Naive thymus-derived CD8-positive, alpha-beta T cell (primary cell): ENCODE results near the gene RCAN1. TPM values are rescaled to one million over a fixed set of nuclear protein-coding genes. Genes with fewer than 3 reads are reported as not detected.
"Not testable (repeated sequence)": the region's sequence is repeated elsewhere in the genome, so short reads cannot be mapped to it uniquely, and the experiment has no call there.

Experiments used
- ATAC-seq, 2 donors: fragments of 150-1000 bp; cut with Tn5 transposase in 1 of 2; sonication (Bioruptor Pico), chemical (Tn5 transposase) in 1 of 2; 1 replicate in 1 of 2; 2 replicates in 1 of 2; pipeline ENCODE4 v1.10.0; 2021; ENCODE audit warnings: mild to moderate bottlenecking in 2 of 2, moderate library complexity in 2 of 2
- POLR2A ChIA-PET: fragments of 350-600 bp; sonication (Branson Sonifier 250); formaldehyde crosslinking; loops from one replicate; lab custom pipeline; 2021; ENCODE audit warnings: antibody characterized with exemption; lab: Charles Lee
- DNase-seq, 10 donors: peaks; one replicate each; pipeline versions ENCODE4 v3.0.0 to v3.0.0-alpha.2; 2020 to 2022
- H3K27ac Mint-ChIP-seq, 10 donors: one replicate each; pipeline ENCODE4 v1.8.0; 2020 to 2022; ENCODE audit warnings: mild to moderate bottlenecking in 10 of 10, mixed read lengths in 10 of 10, moderate library complexity in 4 of 10, inconsistent platforms in 1 of 10
- H3K27me3 Mint-ChIP-seq, 5 donors: one replicate each; pipeline ENCODE4 v1.8.0; 2021 to 2022; ENCODE audit warnings: mixed read lengths in 5 of 5
- H3K36me3 Mint-ChIP-seq, 3 donors: one replicate each; pipeline ENCODE4 v1.8.0; 2020 to 2022; ENCODE audit warnings: mixed read lengths in 3 of 3, mild to moderate bottlenecking in 2 of 3, inconsistent platforms in 1 of 3
- H3K4me1 Mint-ChIP-seq, 4 donors: one replicate each; pipeline ENCODE4 v1.8.0; 2021 to 2022; ENCODE audit warnings: mixed read lengths in 4 of 4
- H3K4me3 Mint-ChIP-seq, 10 donors: one replicate each; pipeline ENCODE4 v1.8.0; 2020 to 2022; ENCODE audit warnings: mild to moderate bottlenecking in 10 of 10, mixed read lengths in 10 of 10, moderate library complexity in 6 of 10, inconsistent platforms in 1 of 10
- H3K9me3 Mint-ChIP-seq, 9 donors: one replicate each; pipeline ENCODE4 v1.8.0; 2020 to 2022; ENCODE audit warnings: mixed read lengths in 9 of 9, mild to moderate bottlenecking in 3 of 9, inconsistent platforms in 1 of 9, moderate library complexity in 1 of 9
- polyA plus RNA-seq, 3 donors: library from polyadenylated mRNA; unstranded; fragments of 300-500 nt; fragmentation: Illumina TruSeq; gene quantifications; one replicate each; pipeline ENCODE4 v1.2.3, GENCODE V29; 2021
- total RNA-seq, 8 experiments: library from RNA in 2 of 8; stranded (reverse) in 2 of 8; gene quantifications; one replicate each; pipeline ENCODE4 v1.2.3 and lab custom pipeline; 2021 to 2026

Gene RCAN1
- total and polyA plus RNA-seq, 5 experiments from 2014 or later, result 6.8 to 15.9 (median 11.1) TPM

DNA sequence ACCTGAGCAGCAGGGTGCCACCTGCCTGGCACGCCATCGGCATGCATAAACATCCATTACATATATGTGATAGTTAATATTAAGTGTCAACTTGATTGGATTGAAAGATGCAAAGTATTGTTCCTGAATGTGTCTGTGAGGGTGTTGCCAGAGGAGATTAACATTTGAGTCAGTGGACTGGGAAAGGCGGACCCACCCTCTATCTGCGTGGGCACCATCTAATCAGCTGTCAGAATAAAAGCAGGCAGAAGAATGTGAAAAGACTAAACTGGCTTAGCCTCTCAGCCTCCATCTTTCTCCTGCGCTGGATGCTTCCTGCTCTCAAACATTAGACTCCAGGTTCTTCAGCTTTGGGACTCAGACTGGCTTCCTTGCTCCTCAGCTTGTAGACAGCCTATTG lies 10.0 kb downstream of the RCAN1 start:
- POLR2A ChIA-PET, DNase-seq, H3K4me3 Mint-ChIP-seq, H3K27me3 Mint-ChIP-seq, H3K36me3 Mint-ChIP-seq, ATAC-seq, H3K9me3 Mint-ChIP-seq, H3K4me1 Mint-ChIP-seq, H3K27ac Mint-ChIP-seq: not testable (repeated sequence)

DNA sequence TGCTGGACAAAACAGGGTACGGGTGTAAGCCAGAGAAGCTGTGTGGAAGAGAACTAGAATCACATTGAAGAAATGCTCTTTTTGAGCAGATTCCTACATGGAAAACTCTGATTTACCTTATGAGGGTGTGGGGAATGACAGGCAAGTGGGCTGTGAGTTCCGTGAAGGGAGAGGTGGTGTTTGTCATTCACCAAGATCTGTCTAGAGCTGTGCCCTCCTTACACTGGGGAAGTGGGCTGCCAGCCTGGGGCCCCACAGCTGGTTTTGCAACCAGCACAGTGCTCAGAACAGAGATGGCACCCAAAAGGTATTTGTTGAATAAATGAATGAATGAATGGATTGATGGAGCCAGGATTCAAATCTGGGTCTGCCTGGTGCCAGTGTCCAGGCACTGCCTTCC lies 10.4 kb downstream of the RCAN1 start:
- Mint-ChIP-seq H3K27me3 (peaks cover 0 to 2% (median 0%) of the 10 kb centered on the region in 5 donors), H3K36me3 (no peaks in the 10 kb centered on the region), H3K9me3 (no peaks in the 10 kb centered on the region), H3K4me1 (peaks cover 0 to 5% (median under 1%) of the 10 kb centered on the region in 4 donors), H3K27ac (no peak overlapping the region), H3K4me3 (no peak overlapping the region)
- POLR2A ChIA-PET, result no interaction called here
- ATAC-seq (no peak), DNase-seq (no peak)

DNA sequence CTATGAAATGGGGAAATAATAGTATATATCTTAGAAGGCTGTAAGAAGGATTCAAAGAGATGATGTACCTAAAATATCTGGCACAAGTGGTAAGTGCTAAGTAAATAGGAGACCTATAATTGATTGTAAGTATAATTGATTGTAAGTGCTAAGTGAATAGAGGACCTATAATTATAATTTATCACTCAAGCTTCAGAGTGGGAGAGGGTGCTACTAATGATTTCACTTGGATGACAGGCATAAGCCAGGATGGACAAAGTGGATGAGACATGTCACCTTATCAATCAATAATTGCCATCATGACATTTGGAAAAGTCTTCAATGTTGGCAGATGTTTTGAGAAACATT lies 11.2 kb downstream of the RCAN1 start:
- ATAC-seq, result no peak
- peaks cover 0 to 5% (median under 1%) of the 10 kb centered on the region in 4 donors for H3K4me1 Mint-ChIP-seq
- POLR2A ChIA-PET, result no interaction called here
- H3K27ac Mint-ChIP-seq, result no peak overlapping the region
- no peak overlapping the region for H3K4me3 Mint-ChIP-seq
- peaks cover 0 to 2% (median 0%) of the 10 kb centered on the region in 5 donors for H3K27me3 Mint-ChIP-seq
- H3K36me3 Mint-ChIP-seq, result no peaks in the 10 kb centered on the region
- no peak for DNase-seq
- no peaks in the 10 kb centered on the region for H3K9me3 Mint-ChIP-seq

DNA sequence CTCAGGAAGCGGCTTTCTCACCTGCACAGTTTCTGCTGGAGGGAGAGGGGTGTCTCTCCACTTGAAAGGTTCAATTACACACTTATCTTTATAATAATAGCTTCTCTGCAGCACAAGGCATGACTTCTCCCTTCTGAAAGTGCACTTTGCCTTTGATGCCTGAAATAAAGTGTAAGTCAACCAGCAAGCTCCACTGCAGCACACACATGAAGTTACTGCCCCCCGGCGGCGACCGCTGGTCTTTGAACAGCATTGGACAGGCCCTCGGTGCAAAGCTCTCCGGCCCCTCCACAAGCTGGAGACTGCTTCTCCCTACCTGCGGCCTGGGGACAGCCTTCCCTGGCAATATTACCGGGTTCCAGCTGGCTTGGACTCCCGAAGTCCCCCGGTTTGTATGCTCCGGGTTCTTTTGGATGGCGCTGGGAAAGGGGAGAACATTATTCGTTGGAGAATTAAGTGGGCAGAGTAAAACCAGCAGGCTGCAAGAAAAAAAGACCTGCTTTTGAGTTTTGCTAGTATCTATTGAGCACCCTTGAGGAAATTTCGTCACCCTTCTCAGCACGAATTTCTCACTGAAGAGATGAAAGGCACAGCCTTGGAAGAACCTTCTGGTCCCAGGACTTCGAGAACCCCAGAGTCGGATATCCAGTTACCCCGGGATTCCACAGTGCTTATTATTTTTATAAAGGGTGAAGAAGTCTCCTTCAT lies 11.8 kb downstream of the RCAN1 start:
- DNase-seq (peak; percentile 17 to 76 (median 40)), ATAC-seq (peak; percentile 67 to 84)
- Mint-ChIP-seq H3K27me3 (peaks cover 0 to 2% (median 0%) of the 10 kb centered on the region in 5 donors), H3K4me1 (peaks cover 0 to 5% (median under 1%) of the 10 kb centered on the region in 4 donors), H3K4me3 (no peak overlapping the region), H3K27ac (no peak overlapping the region), H3K9me3 (no peaks in the 10 kb centered on the region), H3K36me3 (no peaks in the 10 kb centered on the region)
- POLR2A ChIA-PET, result interaction anchor here (1.2 kb wide), 1 partner anchor 12 kb away, joined by 3 read pairs; the partner anchor contains the start of gene RCAN1

DNA sequence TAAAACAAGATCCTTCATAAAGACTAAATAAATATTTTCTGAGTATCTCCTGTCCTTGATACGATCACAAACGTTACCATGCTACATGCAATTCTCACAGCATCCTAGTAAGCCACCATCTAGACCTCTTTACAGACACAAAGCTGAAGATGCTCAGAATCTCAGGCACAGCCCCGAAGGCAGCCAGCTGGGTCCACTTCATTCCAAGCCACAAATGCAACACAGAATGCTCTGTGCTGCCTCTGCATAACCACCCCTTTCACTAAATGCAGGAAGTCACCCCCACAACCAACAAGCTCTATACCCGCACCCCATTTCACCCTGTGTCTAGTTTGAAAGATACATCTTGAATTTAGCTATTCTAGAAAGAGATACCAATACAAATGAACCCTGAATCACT lies 12.9 kb downstream of the RCAN1 start:
- Mint-ChIP-seq H3K4me1 (peaks cover 0 to 5% (median under 1%) of the 10 kb centered on the region in 4 donors), H3K36me3 (no peaks in the 10 kb centered on the region), H3K27me3 (peaks cover 0 to 2% (median 0%) of the 10 kb centered on the region in 5 donors), H3K27ac (peak overlapping the region in 2 of 10 donors; percentile 4 to 23), H3K9me3 (no peaks in the 10 kb centered on the region), H3K4me3 (no peak overlapping the region)
- ATAC-seq, result no peak
- no peak for DNase-seq
- POLR2A ChIA-PET, result interaction anchor here (1.2 kb wide), 1 partner anchor 13 kb away, joined by 3 read pairs; the partner anchor contains the start of gene RCAN1

DNA sequence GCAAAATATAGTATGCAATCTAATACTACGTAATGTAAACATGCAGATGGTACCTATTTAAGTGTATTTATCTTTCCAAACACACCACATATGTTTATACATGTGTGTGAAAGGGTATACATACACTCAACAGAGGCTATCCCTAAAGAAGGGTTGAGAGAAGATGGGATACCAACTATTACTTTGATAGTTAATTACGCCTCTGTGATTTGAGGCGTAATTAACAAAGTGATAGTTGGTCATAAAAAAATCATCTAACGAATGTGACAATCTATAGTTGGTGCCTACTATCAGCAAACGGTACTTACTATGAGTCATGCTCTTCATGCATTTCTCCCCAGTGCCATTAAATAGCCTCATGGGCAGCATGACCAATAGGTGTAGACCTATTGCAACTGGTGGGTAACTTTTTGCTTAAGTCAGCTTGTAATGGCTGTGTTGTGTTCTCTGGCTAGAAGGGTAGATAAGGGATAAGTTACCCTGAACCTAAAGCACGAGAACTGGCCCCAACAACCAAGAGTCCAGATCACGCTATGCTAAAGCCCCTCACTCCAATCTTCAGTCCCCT lies 15.3 kb downstream of the RCAN1 start:
- ATAC-seq (no peak), DNase-seq (no peak)
- Mint-ChIP-seq H3K4me3 (no peak overlapping the region), H3K36me3 (no peaks in the 10 kb centered on the region), H3K4me1 (peaks cover 0 to 7% (median under 1%) of the 10 kb centered on the region in 4 donors), H3K27ac (no peak overlapping the region), H3K27me3 (peaks cover 0 to 2% (median 0%) of the 10 kb centered on the region in 5 donors), H3K9me3 (no peaks in the 10 kb centered on the region)
- POLR2A ChIA-PET, result no interaction called here

DNA sequence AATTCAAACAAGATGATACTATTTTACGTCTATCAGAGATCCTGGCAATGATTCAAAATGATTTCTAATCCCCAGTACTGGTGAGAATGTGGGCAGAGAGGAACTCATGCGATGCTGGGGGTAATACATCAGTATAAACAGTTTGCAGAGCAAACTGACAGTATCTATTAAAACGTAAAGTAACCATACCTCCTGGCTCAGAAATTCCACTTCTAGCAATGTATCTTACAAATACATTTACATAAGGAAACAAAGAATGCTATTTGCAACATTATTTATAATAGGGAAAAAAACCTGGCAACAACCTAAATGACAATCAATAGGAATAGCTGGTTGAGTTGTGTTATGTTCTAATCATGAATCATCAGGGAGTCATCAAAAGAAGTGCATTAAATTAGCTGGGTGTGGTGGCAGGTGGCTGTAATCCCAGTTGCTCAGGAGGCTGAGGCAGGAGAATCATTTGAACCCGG lies 15.9 kb downstream of the RCAN1 start:
- Mint-ChIP-seq H3K9me3 (no peaks in the 10 kb centered on the region), H3K27ac (no peak overlapping the region), H3K27me3 (peaks cover 0 to 2% (median 0%) of the 10 kb centered on the region in 5 donors), H3K4me3 (no peak overlapping the region), H3K4me1 (peaks cover 0 to 7% (median under 1%) of the 10 kb centered on the region in 4 donors), H3K36me3 (no peaks in the 10 kb centered on the region)
- POLR2A ChIA-PET, result no interaction called here
- no peak for ATAC-seq
- no peak for DNase-seq

DNA sequence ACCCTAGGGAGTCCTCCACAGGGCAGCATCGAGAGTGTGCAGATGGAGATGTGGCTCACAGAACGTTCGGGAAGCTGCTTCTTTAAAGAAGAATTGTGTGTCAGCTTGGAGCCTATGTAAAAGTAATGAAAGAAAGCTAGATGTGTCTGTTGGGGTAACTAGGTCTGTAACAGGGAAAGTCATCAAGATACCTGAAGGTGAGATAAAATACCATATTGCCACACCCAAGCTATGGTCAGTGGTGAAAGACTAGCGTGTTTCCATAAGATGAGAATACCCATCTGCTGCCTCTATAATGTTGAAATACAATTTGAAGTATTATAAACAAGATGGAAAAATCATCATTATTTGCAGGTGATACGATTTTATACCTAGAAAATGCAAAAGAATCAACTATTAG lies 17.5 kb downstream of the RCAN1 start:
- POLR2A ChIA-PET, result no interaction called here
- Mint-ChIP-seq H3K27ac (no peak overlapping the region), H3K27me3 (peaks cover 0 to 2% (median 0%) of the 10 kb centered on the region in 5 donors), H3K36me3 (no peaks in the 10 kb centered on the region), H3K4me1 (peaks cover 0 to 7% (median 2%) of the 10 kb centered on the region in 4 donors), H3K9me3 (no peaks in the 10 kb centered on the region), H3K4me3 (no peak overlapping the region)
- ATAC-seq (no peak), DNase-seq (no peak)

DNA sequence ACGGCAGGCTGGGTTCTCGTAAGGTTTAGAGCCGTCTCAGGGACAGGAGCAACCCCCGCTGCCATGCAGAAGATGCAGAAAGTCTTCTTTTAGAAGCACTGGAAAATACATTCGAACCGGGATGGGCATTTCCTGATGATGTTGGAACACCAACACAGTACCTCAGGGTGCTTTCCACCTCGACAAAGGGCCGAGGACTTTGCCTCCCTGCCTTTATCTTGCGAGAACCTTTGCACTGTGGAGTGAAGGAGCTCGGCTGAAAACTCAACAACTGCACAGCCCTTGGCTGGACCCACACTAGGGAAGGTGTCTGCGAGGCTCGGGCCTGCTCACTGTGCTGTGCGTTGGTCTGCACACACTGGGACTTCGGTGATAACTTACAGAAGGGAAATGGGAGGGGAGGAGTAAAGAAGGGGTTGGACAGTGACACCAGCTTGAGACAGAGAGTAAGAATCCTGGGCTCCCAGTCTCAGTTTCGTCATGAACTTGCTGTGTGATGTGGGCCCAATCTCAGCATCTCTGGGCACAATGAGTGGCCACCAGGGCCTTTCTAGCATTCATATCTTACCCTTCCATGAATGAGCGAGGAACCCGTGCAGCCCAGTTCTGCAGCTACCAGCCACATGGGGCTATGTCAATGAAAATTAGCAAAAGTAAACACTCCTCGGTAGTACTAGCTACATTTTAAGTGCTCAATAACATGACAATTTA lies 18.2 kb downstream of the RCAN1 start:
- no peak for DNase-seq
- Mint-ChIP-seq H3K4me3 (no peak overlapping the region), H3K27ac (peak overlapping the region in 1 of 10 donors; percentile 33)

DNA sequence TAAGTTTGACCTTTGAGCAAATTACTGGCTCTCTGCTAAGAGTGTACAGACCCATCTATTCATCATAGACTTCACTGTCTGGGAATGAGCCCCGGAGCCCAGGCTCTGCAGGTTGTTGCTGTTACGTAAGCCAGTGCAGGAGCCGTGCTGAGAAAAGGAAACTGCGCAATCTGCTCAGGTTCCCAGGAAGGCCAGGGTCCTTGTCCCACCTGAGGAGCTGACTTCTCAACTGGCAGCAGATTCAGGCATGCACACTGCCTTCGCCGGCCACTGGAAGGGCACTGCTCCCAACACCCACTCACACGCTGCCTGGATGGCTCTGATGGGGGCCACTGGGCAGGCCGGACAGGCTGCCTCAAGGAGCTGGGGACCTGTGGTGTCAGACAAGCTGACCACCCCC lies 19.5 kb downstream of the RCAN1 start:
- H3K27ac Mint-ChIP-seq, result no peak overlapping the region
- peaks cover 0 to 2% (median 0%) of the 10 kb centered on the region in 5 donors for H3K27me3 Mint-ChIP-seq
- DNase-seq (no peak), ATAC-seq (no peak)
- POLR2A ChIA-PET, result no interaction called here
- peaks cover 0 to 8% (median 4%) of the 10 kb centered on the region in 4 donors for H3K4me1 Mint-ChIP-seq
- H3K4me3 Mint-ChIP-seq, result no peak overlapping the region
- H3K36me3 Mint-ChIP-seq, result no peaks in the 10 kb centered on the region
- no peaks in the 10 kb centered on the region for H3K9me3 Mint-ChIP-seq

More for the DNA sequence above, 18.2 kb downstream of the RCAN1 start:
- ATAC-seq, result no peak
- H3K36me3 Mint-ChIP-seq, result no peaks in the 10 kb centered on the region
- H3K27me3 Mint-ChIP-seq, result peaks cover 0 to 2% (median 0%) of the 10 kb centered on the region in 5 donors
- H3K4me1 Mint-ChIP-seq, result peaks cover 0 to 6% (median 2%) of the 10 kb centered on the region in 4 donors
- POLR2A ChIA-PET, result no interaction called here
- H3K9me3 Mint-ChIP-seq, result no peaks in the 10 kb centered on the region

DNA sequence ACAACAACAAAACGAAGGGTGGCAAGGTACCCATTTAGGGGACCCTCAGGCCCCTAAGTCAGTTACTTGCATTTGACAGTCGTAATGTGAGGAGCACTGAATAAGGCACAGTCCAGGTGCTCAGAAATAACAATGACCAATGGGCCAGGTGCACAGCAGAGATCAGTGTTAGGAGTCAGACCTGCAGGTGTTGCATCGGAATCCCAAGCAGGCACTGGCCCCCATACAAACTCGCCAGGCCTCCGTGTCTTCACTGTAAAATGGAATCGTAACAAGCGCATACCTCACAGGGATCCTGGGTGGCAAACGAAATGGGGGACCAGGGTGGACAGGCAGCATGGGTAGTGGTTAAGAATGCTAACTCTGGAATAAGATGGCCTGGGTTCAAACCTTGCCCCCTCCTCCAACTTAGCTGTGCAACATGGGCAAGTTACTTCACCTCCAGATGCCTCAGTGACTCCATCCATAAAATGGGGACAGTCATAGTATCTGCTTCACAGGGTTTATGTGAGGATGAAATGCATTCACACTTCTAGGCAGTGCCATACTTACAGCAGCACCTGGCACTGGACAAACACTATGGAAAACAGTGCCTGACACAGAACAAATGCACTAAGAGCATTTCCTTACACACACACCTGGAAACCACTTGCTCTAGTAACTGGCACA lies 20.2 kb downstream of the RCAN1 start:
- ATAC-seq (no peak), DNase-seq (no peak)
- no peaks in the 10 kb centered on the region for H3K9me3 Mint-ChIP-seq
- POLR2A ChIA-PET, result no interaction called here
- H3K4me3 Mint-ChIP-seq, result no peak overlapping the region
- no peaks in the 10 kb centered on the region for H3K36me3 Mint-ChIP-seq
- H3K4me1 Mint-ChIP-seq, result peaks cover 6 to 16% (median 10%) of the 10 kb centered on the region in 4 donors
- no peak overlapping the region for H3K27ac Mint-ChIP-seq
- H3K27me3 Mint-ChIP-seq, result no peaks in the 10 kb centered on the region

DNA sequence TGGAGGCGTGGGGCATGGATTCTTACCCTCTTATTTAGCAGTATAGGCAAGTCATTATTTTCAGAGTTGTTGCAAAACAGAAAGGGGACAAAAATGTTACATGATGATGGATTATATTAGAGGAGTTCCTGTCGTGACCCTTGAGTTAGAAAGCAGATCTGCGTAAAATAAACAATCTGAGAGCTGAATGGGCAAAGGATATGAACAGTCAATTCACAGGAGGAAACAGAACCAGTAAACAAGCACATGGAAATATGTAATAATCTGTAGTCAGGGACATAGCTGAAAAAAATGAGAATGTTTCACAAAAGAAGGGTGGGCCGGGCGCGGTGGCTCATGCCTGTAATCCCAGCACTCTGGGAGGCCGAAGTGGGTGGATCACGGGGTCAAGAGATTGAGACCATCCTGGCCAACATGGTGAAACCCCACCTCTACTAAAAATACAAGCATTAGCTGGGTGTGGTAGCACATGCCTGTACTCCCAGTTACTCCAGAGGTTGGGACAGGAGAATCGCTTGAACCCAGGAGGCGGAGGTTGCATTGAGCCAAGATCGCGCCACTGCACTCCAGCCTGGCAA lies 20.9 kb downstream of the RCAN1 start:
- no peaks in the 10 kb centered on the region for H3K9me3 Mint-ChIP-seq
- peaks cover 11 to 22% (median 12%) of the 10 kb centered on the region in 4 donors for H3K4me1 Mint-ChIP-seq
- no peaks in the 10 kb centered on the region for H3K36me3 Mint-ChIP-seq
- DNase-seq (no peak), ATAC-seq (no peak)
- H3K27me3 Mint-ChIP-seq, result no peaks in the 10 kb centered on the region
- H3K27ac Mint-ChIP-seq, result no peak overlapping the region
- POLR2A ChIA-PET, result no interaction called here
- no peak overlapping the region for H3K4me3 Mint-ChIP-seq
